GM12874 (cell line): ENCODE data around the gene TTC28.

ENCODE experiments used
- CTCF ChIP-seq: IDR thresholded peaks from 2 replicates; pipeline ENCODE4 v1.5.1; 2011; ENCODE audit warnings: low read depth, mild to moderate bottlenecking, control low read depth, low read length, moderate library complexity; ENCODE audit not compliant: insufficient read depth

TTC28 gene

GRCh38 chr22:28435982-28436381, 243.7 kb downstream of the TTC28 start:
- TF ChIP-seq CTCF = no peak

GRCh38 chr22:28435140-28435768, 244.4 kb downstream of the TTC28 start:
- no peak for TF ChIP-seq CTCF

DNA sequence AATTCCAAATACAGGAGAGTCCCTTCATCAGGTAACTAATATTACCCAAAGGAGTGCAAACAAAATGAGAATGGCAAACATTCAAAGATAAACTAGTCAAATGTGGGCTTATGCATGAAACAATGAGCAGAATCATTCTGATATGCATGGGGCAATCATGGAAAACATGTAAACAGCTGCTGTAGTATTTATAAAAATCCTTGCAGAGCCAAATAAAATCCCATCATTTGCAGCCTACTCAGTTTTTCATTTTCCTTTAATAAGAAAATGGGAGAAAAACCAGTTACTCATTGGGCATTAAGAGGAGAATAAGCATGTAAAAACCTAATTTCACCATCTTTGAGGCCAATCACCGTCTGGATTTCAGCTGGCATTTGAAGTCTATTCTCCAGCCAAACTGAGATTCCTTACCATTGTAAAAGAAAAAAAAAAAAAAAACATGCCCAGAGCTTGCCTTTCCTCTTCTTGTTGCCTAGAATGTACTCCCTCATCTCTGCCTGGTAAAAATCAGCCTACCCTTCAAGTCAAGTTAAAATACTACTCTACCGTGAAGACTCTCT, 249.1 kb downstream of the TTC28 start:
- TF ChIP-seq CTCF = no peak

DNA sequence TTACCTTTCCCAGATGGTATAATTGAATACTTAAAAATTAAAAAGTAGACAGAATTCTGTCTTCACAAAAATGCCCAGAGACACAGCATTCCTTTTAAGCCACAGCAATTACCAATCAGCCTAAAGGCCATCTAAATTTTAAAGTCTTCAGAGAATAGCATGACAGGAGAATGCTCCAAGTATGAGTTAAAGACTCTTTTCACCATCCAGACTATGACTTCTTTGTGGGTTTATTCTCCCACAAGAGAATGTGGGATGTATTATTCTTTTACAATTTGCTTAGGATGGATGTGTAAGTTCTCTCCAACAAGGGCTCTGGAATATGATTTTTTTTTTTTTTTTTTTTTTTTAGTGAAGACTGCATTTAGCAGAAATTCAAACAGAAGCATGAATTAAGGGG, 249.9 kb downstream of the TTC28 start:
- no peak for TF ChIP-seq CTCF

DNA sequence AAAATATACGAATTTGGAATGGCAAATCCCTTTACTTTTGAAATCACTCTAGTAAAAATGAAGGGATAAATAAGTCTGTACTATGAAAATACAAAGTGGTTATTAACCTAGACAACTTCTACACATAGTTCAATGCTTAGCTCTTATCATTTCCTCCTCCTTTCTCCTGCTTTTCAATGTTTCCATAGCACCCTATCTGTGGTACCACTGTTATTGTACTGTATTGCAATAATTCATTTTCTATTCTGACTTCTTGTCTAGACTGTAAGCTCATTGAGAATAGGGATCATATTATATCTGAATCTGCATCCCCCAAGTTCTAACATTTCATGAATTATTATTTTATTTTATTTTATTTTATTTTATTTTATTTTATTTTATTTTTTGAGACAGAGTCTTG, 251.4 kb downstream of the TTC28 start:
- TF ChIP-seq CTCF = no peak

DNA sequence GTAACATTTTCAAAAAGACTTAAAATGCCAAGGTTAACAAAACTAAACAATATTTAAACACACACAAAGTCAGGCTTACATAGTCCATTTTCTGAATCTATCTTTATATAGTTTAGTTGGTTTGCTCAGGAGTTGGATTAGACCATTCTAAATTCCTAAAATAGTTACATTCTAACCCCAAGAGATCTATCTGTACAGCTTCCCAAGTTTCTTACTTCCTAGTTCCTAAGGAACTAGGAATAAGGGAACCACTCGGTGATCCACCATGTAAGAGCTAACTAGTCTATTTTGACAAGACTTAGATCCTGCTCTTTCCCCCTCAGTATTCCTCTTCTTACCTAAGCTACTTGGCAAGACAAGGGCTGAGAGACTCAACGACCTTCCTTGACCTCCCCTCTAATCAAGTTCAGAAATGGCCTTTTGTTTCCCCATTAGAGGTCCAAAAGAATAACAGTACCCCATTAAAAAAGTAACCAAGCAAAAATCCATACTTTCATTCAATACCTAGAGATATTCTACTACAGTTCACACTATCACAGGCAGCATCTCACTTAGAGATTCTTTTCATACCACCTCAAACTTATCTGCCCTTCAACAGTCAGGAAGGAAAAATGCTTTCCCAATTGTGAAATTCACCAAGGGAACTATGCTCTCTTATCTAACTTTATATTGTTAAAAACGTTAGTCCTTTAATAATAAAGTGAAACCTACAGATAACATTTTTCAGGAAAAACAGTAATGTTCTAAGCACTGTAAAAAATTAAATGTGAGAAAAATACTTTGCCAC, 253.1 kb downstream of the TTC28 start:
- no peak for TF ChIP-seq CTCF

DNA sequence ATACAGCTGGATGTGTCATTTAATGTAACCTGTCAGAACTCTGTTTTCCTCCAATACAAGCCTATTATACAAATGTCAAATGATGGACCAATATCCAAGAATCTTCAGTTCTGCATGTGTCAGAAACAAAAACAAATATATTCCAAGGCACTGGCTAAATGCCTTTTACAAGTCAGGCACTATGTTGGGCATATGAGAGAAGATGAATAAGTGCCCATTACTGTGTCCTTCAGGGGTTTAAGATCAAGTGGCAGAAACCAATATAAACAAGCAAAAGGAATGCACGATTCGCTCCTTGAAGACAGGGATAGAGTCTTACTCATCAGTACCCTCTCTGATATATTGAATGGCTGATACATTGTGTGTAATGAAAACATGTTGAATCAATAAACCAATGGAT, 254.4 kb downstream of the TTC28 start:
- no peak for TF ChIP-seq CTCF
